Fibroblast of skin of scalp (primary cell): ENCODE results near the gene BRSK1.
"Not testable (repeated sequence)": the region's sequence is repeated elsewhere in the genome, so short reads cannot be mapped to it uniquely, and the experiment has no call there.

Experiments used
- DNase-seq: peaks from one replicate; pipeline ENCODE4 v3.0.0-alpha.2; 2013

Gene BRSK1

GRCh38 chr19:55304279-55304978 lies 20.6 kb downstream of the BRSK1 start:
- peak; percentile 24 for DNase-seq

GRCh38 chr19:55304980-55305379 lies 21.2 kb downstream of the BRSK1 start:
- no peak for DNase-seq

GRCh38 chr19:55305491-55305890 lies 21.7 kb downstream of the BRSK1 start:
- DNase-seq: peak; percentile 23

- no peak for DNase-seq
Observed at GRCh38 chr19:55305983-55306562, 22.3 kb downstream of the BRSK1 start.

GRCh38 chr19:55306712-55307111 lies 22.9 kb downstream of the BRSK1 start:
- DNase-seq: no peak

- no peak for DNase-seq
Observed at GRCh38 chr19:55308281-55308680, 24.5 kb downstream of the BRSK1 start.

- no peak for DNase-seq
Observed at GRCh38 chr19:55309448-55309847, 25.7 kb downstream of the BRSK1 start.

- DNase-seq: no peak
Observed at GRCh38 chr19:55310498-55310897, 26.7 kb downstream of the BRSK1 start.

GRCh38 chr19:55311397-55311796 lies 27.6 kb downstream of the BRSK1 start:
- DNase-seq: no peak

GRCh38 chr19:55311797-55312196 lies 28.0 kb downstream of the BRSK1 start:
- DNase-seq: no peak

- no peak for DNase-seq
Observed at GRCh38 chr19:55312621-55313512, 29.1 kb downstream of the BRSK1 start.

GRCh38 chr19:55314396-55314795 lies 30.6 kb downstream of the BRSK1 start:
- no peak for DNase-seq

- DNase-seq: no peak
Observed at GRCh38 chr19:55315956-55316525, 32.2 kb downstream of the BRSK1 start.

- no peak for DNase-seq
Observed at GRCh38 chr19:55316646-55317045, 32.8 kb downstream of the BRSK1 start.

- DNase-seq: peak; percentile 58
Observed at GRCh38 chr19:55319785-55320184, 36.0 kb downstream of the BRSK1 start.

- DNase-seq: no peak
Observed at GRCh38 chr19:55320844-55321419, 37.1 kb downstream of the BRSK1 start.

GRCh38 chr19:55321466-55322137 lies 37.8 kb downstream of the BRSK1 start:
- DNase-seq: no peak

GRCh38 chr19:55322204-55322885 lies 38.5 kb downstream of the BRSK1 start:
- no peak for DNase-seq

- no peak for DNase-seq
Observed at GRCh38 chr19:55324662-55325061, 40.9 kb downstream of the BRSK1 start.

GRCh38 chr19:55325172-55325571 lies 41.4 kb downstream of the BRSK1 start, which contains the start of gene TMEM150B:
Gene TMEM150B (minus strand): TSS chr19:55325341. CDS start chr19:55321036, 4,305 bp downstream.
- DNase-seq: no peak

GRCh38 chr19:55328774-55329318 lies 45.0 kb downstream of the BRSK1 start:
- DNase-seq: not testable (repeated sequence)
